ENCODE measurements around the gene ZNHIT3.

- TF ChIP-seq CTCF (IDR thresholded peaks at IDR 0.05) (no peak), POLR2A (IDR thresholded peaks at IDR 0.05) (no peak)
Measured at GRCh38 chr17:36503456-36504155, 17.1 kb downstream of the ZNHIT3 start.
